ENCODE measurements around the gene ABO.
"Not testable (repeated sequence)": the region's sequence is repeated elsewhere in the genome, so short reads cannot be mapped to it uniquely, and the experiment has no call there.

The ABO gene

DNA sequence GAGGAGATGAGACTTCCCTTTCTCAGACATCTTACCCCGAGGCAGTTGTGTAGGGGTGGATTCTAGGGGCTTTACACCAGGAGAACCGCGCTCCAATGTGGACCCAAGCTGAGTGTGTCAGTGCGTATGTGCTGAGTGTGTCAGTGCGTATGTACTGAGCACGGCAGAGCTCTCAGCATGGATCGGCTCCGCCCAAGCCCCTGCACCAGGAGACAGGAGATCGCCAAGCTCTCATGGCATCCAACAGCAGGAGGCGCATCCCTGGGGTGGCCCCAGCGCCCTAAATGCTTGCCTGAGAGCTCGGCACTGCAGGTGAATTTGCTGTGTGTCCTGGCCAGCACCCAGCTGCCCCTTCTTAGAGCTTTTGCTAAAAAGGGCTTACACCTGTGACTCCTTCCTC is 53.0 kb downstream of the ABO start:
- DNase-seq = not testable (repeated sequence)

DNA sequence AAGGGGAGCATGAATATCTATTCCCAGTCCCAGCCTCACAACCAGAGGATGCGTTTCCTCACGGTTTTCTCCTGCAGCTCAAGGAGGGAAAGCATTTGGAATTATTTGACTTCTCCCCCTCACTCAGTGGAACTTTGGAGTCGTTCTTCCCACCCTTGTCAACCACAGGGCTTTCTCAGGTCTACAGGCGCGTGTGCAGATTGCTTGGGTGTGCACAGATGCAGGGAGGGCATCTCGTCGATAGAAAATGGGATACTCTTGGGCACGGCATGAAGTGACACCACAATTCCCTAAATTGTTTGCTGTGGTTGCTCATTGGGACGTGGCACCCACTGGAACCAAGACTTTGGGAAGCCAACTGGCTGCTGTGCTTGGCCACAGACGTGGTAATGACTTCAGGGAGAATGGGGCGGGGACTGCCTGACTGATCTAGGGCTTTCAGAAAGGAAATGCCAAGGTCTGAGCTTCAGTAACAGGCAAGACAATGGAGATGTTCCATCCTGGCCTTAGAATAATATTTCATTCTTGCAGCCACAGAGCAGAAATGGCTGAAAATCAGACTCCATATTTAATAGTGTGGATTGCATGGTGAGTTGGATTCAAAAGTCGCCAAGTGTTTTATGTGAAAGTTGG is 53.7 kb downstream of the ABO start:
- DNase-seq = no peak

DNA sequence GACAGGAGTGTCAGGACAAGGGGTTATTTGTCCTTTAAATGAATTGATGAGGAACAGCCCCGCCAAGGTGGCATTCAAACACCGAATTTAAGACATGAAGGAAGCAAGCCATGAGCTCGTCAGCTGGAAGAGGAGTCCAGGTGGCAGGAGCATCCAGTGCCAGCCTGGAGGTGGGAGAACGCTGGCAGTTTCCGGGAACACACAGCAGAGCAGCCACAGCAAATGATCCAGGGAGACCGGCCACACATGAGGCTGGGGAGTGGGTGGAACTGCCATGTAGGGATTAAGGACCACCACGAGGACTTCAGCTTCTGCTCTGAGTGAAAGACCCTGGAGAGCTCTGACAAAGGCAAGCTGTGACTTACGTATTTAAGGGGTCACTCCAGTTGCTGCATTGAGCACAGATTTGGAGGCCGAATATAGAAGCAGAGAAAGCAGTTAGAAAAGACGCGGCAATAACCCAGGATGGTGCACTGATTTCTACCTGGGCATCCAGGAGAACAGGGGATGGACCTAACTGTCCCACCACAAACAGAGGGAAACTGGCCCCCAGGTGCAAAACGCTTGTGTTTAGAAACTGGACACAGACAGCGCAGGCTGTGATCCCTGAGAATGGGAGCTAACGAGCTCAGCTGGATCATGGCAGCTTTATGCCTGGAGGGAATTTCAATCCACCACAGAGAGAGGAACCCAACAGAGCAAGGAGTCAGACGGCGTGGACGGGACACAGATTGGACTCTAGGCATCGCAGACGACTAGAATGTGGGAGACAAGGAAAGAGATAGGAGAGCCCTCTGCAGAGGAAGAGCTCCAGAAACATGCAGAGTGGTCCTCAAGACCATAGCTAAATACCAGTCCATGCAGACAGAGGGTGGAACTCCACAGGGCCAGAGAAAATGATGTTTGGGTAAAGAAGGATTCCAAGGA is 56.7 kb downstream of the ABO start:
- DNase-seq = not testable (repeated sequence)

DNA sequence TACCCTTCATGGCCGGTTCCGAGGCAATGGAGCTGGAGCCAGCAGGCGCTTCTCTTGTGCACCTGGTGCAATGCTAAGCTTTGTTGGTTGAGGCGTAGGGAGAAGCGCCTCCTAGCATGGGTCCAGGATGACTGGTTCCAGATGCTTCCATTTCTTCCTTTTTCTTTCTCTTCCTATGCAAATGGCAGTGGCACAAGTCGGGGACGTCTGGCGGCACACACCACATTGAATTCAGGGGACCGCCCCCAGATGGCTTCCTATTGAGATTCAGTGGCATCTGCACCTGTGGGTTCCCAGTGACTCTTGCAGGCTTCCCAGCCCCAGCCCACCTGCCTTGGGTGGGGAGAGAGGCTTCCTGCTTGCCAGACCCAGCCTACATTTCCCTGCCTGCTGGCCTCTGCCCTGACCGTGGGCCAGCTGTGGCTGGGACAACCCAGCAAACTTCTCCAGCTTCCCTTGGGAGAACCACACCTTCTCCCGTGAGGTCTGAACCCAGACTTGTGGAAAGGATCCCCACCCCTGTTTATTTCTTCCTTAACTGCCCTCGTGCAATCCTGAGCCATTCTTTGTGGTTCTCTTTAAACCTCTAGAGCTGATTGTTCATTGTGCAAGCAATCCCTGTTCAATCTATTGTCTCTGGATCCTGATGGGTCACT is 57.5 kb downstream of the ABO start:
- DNase-seq = not testable (repeated sequence)

DNA sequence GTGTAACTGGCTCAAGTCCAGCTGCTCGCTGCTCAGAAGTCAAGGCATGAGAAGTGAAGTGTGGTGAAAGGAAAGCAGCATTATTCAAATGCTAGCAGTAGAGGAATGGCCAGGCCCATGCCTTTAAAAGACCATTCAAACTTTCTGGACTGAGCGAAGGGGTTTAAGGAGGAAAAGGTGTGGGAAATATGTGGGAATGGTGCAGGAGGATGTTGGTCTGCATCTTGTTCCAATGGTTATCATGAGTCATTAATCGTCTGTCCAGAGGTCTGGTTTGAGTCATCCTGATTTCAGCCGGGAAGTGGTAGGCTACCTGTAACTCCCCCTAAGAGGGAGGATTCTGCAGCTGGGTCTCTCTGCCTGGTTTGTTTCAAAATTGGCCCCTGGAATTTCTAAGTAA is 60.7 kb downstream of the ABO start:
- not testable (repeated sequence) for DNase-seq

DNA sequence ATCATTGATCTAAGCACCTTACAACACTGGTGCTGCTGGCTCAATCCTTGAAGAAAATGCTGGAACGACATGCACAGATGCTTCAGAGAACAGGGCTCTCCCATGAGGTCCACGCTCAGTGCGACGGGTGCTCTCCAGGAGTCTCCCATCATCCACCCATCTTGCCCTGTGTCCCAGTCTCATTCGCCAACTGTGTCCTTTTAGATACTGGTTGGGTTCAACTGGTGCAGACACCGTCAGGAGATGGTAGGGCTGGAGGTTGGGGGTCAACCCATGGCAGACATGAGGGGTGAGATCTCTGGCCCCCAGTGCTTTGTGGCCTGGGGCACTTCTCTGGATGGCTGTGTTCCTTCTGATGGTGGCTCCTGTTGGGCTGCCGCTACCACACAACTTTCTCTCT is 64.4 kb downstream of the ABO start:
- DNase-seq = no peak

DNA sequence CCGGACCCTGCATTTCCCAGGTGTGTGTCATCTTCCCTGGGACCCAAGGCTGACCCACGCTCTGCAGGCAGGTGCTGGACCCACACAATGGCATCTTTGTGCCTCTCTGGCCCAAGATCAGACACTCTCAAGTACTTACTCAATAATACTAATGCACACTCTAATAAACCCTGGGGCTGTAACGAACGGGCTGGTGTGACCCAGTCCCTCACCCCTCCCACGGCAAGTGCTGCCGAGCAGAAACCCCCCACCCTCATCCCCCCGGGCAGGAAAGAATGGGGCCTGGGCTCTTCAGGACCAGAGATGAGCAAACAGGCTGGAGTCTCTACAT is 64.8 kb downstream of the ABO start:
- no peak for DNase-seq

DNA sequence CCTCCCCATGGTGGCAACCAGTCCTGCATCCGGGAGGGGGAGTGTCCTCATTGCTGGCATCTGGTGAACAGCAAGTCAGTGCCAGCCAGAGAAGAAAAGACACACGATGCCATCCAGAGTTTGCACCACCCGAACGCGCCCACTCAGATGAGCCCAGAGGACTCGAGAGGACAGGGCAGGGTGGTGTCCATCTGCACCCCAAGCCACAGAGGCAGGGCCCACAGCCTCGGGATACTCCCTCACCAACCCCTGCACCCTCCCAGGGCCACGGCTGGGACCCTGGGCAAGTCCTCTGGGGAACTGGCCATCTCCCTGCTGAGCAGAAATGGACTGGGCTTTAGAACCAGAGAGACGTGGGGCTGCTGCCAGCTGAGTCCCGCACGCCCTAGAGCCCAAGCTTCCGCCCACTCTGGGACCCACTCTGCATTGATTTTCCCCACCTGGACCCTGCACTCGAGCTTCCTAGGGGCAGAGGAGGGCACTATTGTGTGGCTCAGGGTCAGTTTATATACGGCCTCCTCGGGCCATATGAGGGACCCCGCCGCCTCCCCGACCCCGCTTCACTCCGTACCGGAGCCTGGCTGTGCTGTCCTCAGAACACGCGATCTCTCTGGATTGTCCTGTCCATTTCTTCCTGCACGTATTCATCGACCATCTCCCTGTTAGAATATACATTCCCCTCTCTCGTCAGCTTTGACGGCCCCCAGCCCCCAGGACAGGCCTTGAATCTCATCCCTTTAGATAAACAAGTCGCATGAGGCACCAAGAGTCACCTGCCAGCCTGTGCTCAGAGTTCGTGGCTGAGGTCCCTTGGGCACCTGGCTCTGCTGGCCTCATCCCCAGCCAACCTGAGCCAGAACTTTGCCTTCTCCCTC is 65.4 kb downstream of the ABO start:
- DNase-seq = not testable (repeated sequence)

DNA sequence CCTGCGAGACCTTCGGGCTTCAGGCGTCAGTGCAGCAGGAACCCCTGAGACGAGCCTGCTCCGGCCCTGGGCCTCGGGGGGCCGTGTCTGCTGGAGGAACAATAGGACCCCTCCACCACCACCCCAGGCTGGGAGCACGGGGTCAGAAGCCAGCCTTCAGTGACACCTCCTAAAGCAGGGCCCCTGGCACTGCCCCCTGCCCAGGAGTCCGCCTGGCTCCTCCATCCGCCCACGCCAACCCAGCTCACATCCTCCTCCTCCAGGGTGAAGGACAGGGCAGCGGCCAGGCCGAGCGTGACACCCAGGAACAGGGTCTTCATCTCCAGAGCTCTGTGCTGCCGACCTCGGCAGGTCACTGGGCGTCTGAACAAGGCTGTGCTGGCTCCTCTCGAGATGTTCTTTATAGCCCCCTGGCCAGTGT is 66.1 kb downstream of the ABO start, which contains the start of gene OBP2B:
TSS of gene OBP2B (minus strand) at position 371 of the 421 bp plus-strand sequence. CDS start at position 320, 51 bp downstream.
- DNase-seq = not testable (repeated sequence)

DNA sequence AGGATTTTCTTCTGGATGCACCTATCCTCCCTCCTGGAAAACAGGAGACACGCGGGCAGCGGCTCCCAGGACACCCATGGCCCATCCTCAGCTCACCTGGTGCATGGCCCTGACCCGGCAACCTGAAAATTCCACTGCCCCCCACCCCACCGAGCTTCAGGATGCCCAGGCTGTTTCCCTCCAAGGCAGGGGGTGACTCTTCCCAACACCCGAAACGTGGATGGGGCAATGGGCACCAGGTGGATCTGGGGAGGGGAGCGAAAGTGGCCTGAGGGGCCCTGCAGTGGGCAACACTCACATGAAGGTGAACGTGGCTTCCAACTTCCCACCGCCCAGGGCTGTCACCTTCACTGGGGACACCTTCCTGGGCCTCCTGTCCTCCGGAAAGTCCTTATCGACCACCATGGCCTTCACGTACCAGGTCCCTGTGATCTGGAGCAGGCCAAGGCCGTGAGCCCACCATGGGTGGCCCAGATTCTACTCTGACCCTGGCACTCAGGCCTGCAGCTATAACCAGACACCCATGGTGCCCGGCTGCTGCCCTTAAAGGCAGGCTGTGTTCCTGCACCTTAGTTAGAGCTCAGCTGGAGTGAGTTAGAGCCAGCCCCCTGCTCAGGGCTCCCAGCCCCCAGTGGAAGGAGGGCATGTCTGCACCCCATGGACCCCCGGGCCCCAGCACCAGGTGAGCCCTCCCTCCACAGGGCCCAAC is 66.7 kb downstream of the ABO start:
- DNase-seq = not testable (repeated sequence)

DNA sequence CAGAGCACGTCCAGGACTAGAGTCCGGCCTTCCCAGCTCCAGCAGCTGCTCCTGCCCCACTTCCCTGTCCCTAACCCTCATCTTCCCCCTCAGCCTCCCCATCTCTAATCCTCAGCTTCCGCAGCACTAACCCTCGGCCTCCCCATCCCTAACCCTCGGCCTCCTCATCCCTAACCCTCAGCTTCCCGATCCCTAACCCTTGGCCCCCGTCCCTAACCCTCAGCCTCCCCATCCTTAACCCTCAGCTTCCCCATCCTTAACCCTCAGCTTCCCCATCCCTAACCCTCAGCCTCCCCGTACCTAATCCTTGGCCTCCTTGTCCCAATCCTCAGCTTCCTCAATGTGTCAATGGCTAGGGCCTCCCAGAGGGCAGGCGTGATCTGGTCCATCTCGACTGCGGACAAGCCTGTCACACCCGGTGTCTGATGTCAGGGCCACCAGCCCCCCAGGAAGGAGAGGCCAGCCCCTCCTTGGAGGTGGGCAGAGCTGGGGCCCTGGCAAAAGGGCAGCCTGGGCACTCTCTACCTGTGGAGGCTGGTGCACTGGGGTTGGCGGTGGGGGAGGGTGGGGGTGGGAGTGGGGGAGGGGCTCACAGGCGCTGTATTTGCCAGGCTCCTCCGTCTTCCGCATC is 67.3 kb downstream of the ABO start:
- no peak for DNase-seq

DNA sequence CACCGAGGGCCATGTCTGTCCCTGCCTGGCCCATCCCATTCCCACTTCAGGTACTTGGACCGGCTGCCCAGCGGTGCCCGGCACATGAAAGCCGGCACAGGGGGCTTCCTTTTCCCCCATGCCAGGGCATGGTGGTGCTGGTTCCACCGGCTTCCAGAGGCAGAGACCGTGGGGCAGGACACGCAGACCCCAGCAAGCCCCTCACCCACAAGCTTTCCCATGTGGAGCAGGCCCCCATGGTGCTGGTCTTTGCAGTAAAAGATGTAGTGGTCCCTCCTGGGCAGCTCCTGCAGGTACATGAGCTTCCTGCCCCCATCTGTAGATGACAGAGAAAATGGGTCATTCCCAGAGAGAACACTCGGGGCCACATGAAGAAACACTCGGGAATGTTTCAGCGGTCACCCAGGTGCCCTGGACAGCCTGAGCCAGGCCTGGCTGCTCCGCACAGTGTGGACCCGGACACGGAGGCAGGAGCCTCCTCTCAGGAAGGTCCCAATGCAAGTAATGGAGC is 67.9 kb downstream of the ABO start:
- no peak for DNase-seq

DNA sequence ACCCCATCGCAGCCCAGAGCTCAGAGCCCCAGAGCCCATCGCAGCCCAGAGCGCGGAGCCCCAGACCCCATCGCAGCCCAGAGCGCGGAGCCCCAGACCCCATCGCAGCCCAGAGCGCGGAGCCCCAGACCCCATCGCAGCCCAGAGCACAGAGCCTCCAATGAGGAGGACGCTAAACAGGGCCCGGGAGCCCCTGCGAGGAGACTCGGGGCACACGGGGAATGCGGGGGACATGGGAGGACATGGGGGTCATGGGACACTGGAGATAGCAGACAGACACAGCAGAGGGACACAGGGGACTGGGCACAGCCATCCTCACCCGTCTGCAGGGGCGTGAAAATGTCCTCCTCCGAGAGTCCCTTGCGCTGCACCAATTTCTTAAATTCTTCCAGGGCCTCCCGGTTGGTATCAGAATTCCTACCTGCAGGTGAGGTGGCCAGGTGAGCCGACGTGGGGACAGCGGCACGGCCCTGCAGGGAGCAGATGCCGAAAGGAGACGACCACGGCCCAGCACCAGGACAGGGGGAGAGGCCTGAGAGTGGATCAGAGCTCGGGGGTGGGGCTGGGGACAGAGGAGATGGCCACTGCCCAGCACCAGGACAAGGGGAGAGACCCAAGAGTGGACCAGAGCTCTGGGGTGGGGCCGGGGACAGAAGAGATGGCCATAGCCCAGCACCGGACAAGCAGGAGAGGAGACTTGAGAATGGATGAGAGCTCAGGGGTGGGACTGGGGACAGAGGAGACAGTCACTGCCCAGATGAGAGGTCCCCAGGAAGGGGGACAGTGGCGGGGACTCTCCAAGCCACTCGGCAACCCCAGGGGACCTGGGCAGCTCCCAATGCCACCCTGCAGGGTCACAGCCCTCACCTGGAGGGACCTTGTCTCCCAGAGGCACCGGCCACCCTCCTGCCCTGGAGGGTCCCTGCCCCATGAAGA is 68.7 kb downstream of the ABO start:
- no peak for DNase-seq

DNA sequence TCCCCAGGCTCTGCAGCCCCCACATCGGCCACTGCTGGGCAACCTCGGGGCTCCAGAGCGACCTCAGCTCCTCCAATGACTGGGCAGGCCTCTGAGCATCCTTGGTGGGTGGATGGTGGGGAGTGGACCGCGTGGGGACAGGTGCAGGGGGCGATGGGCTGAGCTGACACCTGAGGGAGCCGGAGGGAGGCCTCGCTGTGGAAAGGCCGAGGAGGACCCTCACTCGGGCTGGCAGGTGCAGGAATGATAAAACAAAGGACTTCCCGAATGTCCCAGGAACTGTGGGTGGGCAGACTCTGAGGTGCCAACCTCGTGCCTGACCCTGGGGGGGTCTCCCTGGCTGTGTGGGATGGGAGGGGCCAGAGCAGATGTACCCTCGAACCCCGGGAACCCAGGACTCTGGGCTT is 69.5 kb downstream of the ABO start:
- not testable (repeated sequence) for DNase-seq

Measured in CD4-positive, alpha-beta T cell treated with Interferon alpha-2 for 1 hour (primary cell).